HG03159 (cell line): Measurements from ENCODE around the gene DNAAF5.

ENCODE experiments used
- ATAC-seq: cut with Tn5 transposase; IDR thresholded peaks from one replicate; pipeline ENCODE4 v1.9.1; 2021; ENCODE audit warnings: mild to moderate bottlenecking, moderate library complexity; ENCODE audit not compliant: unreplicated experiment

The DNAAF5 gene

DNA sequence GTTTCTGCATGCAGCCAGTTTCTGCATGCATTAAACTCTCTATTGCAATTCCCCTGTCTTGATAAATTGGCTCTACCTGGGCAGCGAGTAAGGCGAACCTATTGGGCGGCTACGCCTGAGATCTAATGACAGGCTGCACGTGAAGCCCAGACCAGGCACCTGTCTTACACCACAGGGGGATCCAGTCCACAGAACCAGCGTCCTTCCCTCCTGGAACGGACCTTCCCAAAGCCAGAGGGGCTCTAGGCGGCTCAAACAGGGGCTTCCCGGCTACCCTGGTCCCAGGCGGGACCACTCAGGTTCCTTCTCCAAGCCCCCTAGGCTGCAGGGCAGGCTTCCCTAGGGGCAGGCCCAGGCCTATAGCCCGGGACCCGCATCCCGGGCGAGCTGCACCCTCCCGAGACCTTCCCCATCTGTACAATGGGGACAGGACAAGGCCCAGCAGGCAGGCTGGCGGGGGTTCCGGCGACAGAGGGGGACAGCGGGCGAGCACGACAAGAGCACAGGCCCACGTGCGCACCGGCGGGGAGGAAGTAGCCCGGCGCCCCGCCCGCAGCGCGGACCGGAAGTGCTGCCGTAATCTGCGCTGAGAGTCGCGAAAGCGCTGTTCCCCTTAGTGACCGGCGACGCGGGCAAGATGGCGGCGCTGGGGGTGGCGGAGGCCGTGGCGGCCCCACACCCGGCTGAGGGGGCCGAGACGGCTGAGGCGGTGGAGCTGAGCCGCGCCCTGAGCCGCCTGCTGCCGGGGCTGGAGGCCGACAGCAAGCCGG is at the start of gene DNAAF5:
TSS of gene DNAAF5 (plus strand) at position 616 of the 770 bp plus-strand sequence. CDS start at position 638, 22 bp downstream.
- peak; percentile 86 for ATAC-seq

DNA sequence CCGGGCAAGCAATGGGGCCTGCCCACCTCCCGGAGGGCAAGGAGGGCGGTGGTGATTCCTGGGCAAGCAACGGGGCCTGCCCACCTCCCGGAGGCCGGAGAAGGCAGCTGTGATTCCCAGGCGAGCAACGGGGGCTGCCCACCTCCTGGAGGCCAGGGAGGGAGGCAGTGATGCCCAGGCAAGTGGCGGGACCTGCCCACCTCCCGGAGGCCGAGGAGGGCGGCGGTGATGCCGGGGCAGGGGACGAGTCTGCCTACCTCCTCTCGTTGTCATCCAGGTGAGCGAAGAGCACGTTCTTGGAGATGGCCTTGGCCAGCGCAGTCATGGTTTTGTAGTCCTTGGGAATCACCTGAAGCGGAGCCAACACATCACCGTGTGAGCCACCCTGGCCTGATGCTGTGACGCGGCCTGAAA is 49.5 kb upstream of the DNAAF5 start:
- ATAC-seq, result no peak

DNA sequence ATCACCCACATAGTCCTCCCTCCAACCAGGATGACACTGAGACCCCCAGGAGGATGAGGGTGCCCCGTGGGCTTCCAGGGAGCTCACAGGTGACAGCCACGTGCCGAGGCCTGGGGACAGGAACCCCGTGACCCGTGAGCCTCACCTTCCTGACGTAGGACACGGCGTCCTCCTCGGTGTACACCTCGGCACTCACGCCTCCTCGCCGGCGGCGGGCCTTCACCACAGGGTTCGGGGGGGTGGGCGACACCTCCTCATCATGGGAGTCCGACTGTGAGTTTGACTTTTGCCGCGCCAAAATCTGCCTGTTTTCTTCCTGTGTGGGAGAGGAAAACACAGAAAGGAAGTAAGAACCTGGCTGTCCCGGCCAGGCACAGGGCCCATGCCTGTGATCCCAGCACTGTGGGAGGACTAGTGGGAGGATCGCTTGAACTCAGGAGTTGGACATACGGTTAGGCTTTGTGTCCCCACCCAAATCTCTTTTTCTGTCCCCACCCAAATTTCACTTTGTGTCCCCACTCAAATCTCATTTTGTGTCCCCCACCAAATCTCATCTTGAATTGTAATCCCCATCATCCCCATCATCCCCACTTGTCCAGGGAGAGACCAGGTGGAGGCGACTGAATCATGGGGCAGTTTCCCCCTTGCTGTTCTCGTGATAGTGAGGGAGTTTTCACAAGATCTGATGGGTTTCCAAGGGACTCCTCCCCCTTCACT is 45.9 kb upstream of the DNAAF5 start:
- ATAC-seq, result no peak

DNA sequence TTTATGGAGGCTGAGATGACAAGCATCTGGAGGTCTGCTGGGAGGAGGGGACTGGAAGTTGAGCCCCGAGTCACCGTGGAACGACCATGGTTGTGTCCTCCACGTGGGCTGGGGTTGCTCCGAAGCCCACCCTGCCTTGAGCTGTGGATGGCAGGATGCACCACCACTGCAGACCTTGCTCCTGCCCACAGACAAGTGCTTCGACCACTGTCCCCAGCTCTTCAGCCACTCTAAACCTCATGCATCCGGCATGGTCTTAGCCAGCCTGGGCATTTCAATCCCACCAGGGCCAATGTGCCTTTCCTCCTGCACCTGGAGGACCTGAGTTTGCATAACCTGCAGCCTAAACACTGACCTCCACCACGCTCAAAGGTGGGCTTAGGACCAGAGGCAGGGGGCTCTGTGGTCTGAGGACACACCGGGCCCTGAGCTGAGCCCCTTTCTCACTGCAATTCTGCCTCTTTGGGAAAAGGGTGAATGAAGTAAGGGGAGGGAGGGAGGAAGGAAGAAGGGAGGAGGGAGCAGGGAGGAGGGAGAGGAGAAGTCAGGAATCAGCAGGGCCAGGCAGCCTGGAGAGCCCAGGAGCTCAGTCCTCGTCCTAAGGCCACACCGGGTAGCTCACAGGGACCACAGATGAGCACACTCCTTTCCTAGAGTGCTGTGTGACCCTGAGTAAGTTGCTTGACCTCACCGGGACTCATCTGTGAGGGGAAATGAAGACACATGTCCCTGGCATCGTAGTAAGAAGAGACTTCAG is 44.8 kb upstream of the DNAAF5 start:
- no peak for ATAC-seq

DNA sequence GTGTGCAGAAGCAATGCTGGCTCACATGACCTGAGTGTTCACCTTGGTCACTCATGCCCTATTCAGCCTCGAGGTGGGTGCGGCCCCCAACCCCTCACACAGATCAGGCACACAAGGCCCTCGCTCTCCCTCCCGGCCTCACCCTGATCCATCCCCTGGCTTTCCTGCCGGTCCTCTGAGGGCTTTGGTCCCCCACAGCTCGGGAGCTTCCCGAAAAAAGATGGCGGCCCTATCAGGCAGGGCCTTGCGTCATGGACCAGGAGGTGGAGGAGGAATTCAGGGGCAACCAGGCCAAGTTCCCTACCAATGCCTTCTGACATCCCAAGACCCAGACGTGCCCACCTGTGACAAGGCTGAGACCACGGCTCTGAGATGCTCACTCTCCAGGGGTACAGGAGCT is 43.7 kb upstream of the DNAAF5 start:
- ATAC-seq, result no peak

DNA sequence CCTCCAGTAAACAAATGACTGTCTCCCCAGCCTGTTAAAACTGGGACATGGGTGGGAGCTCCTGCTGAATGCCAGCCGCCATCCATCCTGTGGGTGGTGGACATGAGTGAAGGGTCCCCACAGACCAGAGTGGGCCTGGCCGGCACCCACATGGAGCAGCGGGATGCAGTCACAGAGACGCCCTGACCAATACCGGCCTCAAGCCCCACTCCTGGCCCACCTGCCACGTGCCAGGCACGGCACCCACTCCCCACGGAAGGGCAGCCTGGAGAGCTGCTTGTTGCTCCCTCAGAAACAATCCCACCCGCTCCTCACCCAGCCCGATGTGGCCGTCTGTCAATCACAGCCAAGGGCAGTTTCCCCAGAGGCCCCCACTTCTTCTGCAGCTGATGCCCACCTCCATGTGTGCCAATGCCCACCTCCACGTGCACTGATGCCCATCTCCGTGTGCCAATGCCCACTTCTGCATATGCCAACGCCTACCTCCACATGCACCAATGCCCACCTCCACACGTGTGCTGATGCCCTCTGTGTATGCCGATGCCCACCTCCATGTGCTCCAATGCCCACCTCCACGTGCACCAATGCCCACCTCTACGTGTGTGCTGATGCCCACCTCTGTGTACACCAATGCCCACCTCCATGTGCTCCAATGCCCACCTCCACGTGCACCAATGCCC is 42.8 kb upstream of the DNAAF5 start:
- no peak for ATAC-seq

DNA sequence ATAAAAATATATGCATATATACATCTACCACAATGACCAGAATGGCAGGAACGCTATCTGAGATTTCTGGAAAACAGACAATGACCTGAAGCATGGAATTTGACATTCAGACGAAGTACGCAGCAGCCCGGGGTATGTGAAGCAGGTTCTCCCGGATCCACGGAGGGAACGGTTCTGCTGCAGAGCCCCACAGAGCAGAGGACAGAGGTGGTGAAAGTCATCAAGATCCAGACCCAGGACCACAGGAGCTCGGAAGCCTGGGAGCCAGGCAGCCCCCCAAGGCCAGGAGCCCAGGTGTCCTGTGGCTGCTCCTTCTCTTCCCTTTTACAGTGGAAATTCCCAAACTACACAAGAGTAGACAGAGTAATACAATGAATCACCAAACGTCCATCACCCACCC is 42.1 kb upstream of the DNAAF5 start:
- no peak for ATAC-seq

DNA sequence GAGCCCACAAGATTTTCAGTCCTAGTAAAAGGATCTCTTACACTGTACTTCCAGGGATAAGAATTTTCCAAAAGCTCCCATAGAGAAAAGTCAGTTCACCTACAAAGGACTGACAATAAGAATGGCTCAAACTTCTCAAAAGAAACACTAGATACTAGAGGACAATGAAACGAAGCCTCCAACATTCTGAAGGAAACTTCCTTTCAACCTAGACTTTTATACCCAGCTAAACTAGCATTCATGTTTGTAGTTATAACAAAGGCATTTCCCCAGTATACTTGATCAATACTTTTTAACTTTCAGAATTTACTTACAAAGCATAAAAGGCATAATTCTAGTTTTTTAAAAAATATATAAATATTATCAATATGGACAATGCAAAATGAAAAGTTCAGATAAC is 41.0 kb upstream of the DNAAF5 start:
- ATAC-seq, result no peak

DNA sequence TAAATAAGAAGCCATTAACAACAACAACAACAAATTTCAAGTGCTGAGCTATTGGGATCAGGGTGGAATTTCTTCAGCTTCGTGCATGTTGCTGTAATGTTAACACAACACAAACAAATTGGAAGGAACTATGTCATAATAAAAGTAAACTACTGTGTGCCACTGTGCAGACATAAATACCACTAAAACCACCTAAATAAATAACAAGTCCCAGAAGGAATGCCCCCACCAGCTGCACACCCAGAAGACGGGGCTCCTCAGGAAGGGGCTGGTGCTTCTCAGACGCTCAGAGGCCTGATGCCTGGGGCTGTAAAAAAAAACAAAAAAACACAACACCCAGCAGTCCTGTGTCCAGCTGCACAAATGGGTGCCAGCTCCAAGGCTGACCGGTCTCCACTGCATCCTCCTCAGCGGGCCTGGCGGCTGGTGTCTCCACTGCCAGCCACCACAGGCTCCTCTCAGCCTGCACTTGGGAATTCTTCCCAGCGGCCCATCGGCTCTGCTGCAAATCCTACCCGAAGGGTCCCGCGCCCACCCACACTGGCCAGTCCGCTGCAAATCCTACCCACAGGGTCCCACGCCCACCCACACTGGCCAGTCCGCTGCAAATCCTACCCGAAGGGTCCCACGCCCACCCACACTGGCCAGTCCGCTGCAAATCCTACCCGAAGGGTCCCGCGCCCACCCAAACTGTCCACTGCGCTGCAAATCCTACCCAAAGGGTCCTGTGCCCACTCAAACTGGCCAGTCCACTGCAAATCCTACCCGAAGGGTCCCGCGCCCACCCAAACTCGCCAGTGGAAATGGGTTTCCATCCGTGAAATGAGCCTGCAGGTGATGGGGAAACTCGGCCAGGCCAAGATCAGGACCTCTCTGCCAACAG is 35.8 kb upstream of the DNAAF5 start:
- ATAC-seq, result no peak

DNA sequence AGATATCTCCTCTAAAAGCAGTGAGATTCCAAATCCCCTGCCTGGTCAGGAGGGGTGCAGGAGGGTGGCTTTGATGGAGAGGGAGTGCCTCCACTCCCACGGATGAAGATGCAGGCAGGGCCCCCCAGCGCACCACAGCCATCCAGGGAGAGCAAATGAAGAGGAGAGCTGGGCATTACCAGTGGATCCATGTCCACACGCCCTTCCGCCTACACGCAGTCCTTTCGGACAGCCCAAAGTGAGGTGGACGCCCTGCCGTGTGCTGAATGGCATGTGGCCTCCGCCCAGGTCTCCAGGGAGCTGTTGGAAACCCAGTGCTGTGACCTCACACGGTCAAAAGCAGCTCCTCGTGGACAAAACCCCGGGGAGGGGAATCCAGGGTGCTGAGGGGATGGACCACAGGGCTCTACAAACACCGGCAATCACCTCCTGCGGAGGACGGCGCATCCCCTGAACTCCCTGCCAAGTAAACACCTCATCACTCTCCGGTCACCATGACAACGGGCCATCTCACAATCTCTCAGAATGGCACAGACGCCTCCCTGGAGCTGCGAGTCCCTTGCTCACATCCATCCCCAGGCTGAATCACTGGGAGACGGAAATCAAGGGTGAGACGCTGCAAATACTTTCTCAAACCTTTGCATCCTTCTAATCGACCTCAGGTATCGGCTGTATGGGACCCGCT is 35.0 kb upstream of the DNAAF5 start:
- no peak for ATAC-seq

DNA sequence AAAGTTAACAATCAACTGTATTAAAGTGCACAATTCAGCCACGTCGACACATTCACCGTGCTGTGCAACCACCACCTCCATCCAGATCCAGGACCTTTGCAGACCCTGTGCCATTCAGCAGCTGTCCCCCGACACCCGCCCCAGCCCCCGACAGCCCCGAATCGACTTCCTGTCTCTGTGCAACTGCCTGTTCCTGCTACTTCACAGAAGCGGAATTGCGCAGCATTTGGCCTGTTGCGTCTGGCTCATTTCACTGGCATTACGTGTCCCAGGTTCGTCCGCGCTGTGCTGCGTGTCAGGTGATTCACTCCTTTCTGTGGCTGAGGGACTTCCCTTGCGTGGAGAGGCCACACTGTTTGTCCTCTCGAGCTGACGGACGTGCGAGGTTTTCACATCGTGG is 33.2 kb upstream of the DNAAF5 start:
- no peak for ATAC-seq

DNA sequence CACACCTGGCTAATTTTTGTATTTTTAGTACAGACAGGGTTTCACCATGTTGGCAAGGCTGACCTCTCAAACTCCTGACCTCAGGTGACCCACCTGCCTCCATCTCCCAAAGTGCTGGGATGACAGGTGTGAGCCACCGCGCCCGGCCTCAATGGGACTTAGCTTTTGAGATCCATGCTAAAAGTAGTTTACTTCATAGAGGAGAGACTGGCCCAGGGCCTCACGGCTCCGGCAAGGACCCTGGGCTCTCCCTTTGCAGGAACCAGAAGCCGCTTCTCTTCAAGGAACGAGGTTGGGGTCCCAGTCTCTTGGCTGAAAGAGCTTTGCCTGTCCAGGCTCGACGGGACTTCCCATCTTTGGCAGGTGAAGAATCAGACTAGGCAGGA is 30.1 kb upstream of the DNAAF5 start:
- no peak for ATAC-seq

DNA sequence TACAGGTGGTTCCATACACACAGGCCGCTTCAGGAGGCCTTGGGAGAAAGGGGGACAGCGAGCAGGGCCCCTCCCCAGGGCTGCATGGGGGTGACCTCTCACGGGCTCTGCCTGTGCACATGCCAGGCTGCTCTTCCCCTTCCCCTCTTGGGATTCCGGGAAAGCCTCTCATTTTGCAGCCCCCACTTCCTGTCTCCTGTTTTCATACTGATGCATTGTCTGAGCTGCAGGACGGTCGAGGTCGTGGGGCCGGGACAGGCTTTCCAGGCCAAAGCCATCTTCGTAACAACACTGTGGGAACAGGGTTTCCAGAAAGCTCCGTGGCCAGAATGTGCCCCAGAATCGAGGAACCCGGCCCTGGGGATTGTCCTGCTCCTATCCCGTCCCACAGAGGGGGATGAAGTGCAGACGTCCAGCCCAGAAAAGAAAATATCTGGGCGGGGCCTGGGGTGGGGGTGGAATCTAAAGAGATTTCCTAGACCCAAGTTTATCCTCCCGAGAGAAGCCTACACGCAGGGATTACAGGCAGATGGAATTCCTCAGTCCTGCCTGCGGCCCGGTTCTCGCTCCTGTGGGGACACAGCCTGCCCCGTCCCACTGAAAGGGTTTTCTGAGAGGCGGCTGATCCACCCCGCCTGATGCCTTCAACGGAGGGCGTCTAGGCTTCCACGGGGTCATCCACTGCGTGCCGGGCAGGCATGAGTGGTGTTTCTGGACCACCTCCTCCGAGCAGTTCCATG is 29.5 kb upstream of the DNAAF5 start:
- ATAC-seq, result no peak

DNA sequence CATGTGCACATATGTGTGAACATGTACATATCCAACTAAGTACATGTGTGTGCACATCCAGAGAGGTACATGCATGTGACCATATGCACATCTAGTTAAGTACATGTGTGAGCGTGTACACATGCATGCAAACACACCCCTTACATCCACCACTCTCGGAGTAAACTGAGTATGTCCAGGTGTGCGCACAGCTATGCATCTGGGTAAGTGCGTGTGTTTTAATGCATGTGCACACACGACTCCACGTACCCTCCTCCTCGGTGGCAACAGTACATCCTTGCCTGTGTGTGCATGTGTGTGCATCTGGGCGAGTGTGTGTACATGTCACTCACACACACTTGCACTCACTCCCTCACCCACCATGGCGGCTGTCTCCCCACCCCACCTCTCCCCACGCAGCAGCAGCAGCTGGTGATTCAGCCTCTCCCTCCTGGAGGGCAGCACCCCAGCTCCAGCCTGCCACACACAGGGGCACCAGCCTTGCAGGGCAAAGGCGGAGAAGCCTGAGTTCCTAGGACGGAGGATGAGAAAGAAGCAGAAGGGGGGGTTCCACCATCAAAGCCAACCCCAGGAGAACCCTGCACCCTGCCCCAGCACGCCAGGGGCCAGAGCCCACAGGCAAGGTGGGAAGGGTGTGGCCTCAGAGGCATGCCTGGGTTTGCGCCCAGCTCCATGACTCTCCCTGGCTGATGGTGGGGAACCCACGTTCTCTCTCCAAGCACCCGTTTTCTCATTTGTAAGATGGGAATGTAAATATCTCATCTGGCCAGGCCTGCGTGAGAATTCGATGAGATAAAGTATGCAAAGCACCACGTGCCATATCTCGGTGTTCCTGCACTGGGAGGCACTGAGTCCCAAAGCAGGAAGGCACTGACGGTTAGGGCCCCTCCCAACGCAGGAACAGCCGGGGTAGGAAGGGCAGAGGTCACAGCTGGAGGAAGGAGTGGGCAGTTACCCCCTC is 27.7 kb upstream of the DNAAF5 start:
- ATAC-seq, result no peak

DNA sequence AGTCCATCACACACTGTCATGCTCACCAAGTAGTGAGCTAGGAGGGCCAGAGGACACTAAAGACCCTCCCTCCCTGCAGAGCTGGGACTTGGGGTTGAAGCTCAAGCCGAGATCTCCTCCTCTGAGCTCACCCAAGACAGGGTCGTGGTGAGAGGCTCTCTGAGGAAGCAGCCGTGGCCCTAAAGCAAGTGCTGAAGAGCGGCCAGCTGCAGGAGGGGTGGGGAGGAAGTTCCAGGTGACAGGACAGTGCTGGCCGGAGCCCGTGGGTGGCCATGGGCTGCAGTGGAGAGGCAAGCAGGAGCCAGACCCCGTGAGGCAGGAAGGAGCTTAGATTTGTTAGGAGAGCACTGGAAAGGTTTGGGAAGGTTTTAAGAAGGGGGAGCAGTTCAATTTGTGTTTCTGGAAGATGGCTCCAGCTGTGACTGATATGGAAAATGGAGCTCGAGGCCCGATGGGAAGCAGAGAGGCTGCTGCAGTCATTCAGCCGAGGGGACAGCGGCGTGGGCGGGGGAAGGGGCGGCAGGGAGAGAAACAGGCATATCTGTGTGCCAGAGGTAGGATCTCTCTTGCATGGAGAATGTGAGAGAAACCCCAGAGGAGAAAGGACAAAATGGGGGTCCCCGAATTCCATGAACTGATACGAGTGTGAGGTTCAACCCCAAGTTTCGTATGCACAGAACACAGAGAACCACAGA is 26.9 kb upstream of the DNAAF5 start:
- no peak for ATAC-seq

DNA sequence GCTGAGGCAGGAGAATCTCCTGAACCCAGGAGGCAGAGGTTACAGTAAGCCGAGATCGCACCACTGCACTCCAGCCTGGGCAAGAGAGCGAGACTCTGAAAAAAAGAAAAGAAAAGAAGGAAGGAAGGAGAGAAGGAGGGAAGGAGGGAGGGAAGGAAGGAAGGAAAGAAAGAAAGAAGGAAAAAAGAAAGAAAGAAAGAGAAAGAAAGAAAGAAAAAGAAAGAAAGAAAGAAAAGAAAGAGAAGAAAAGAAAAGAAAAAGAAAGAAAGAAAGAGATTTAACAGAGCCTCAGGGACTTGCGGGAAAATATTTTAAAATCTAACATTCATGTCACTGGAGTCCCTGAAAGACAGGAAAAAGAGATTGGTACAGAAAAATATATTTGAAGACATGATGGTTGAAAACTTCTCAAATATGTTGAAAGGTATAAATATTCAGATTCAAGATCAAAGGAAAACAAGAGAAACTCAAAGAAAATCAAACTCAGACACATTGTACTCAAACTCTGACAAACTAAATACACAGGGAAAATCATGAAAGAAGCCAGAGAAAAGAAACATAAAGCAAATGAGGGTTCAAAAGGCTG is 25.3 kb upstream of the DNAAF5 start:
- ATAC-seq, result no peak

DNA sequence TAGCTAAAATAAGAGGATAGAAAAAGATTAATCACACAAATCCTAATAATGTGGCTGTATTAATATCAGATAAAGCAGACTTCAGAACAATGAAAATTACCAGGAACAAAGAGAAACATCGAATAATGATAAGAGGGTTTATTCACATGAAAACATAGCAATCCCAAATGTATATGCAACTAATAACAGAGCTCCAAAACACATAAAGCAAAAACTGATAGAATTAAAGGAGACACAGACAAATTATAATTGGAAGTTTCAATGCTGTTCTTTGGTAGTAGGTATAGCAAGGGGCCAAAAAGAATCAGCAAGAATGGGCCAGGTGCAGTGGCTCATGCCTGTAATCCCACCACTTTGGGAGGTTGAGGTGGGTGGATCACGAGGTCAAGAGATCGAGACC is 23.4 kb upstream of the DNAAF5 start:
- no peak for ATAC-seq
